SK-N-SH (cell line): ENCODE measurements around the gene CCDC91. TPM values are rescaled to one million over a fixed set of nuclear protein-coding genes. Genes with fewer than 3 reads are reported as not detected.
A peak's percentile ranks its signal among the peaks of the same experiment; 100 is the strongest.

Source experiments
- CTCF ChIA-PET: fragments of 300-600, 350-600 bp; formaldehyde crosslinking; extraction: SDS; loops from one replicate; lab custom pipeline; 2021; lab: Yijun Ruan, JAX
- POLR2A ChIA-PET: fragments of 350-600 bp; sonication (Branson Sonifier 250); formaldehyde crosslinking; extraction: SDS; loops from one replicate; lab custom pipeline; 2020; ENCODE audit warnings: antibody characterized with exemption, inconsistent platforms; lab: Yijun Ruan, JAX
- DNase-seq: peaks from one replicate; pipeline ENCODE4 v3.0.0; 2012
- H2AFZ ChIP-seq: fragments of 200-600 bp; sonication (generic); 2 replicates; pipeline ENCODE4 v1.8.1; 2016; ENCODE audit warnings: antibody characterized with exemption, mild to moderate bottlenecking, low read depth
- H3F3A ChIP-seq: fragments of 200-600 bp; sonication (generic); replicated peaks from 2 replicates; pipeline ENCODE3; 2016; ENCODE audit warnings: antibody characterized with exemption, mild to moderate bottlenecking; ENCODE audit not compliant: insufficient read depth
- H3K27ac ChIP-seq, 2 experiments: fragments of 200-500 bp in 1 of 2; fragments of 200-600 bp in 1 of 2; sonication (Bioruptor generic) in 1 of 2; sonication (generic), shearing (Covaris generic) in 1 of 2; 2 replicates each; pipeline versions ENCODE4 v1.5.1 to v1.6.1; 2014 to 2016; ENCODE audit warnings: low read depth in 2 of 2, inconsistent platforms in 1 of 2, low read length in 1 of 2, mild to moderate bottlenecking in 1 of 2, mixed read lengths in 1 of 2
- H3K27me3 ChIP-seq: fragments of 200-600 bp; sonication (generic), shearing (Covaris generic); 2 replicates; pipeline ENCODE4 v1.6.1; 2016; ENCODE audit warnings: mixed run types; ENCODE audit not compliant: insufficient read depth
- H3K36me3 ChIP-seq, 2 experiments: fragments of 200-500 bp in 1 of 2; fragments of 200-600 bp in 1 of 2; sonication (Bioruptor generic) in 1 of 2; sonication (generic) in 1 of 2; replicated peaks in 1 of 2; 2 replicates each; pipeline versions ENCODE3 to v1.5.1; 2014 to 2016; ENCODE audit warnings: low read length in 1 of 2, mild to moderate bottlenecking in 1 of 2; ENCODE audit not compliant: insufficient read depth in 2 of 2, control insufficient read depth in 1 of 2
- H3K4me1 ChIP-seq, 2 experiments: fragments of 200-500 bp in 1 of 2; fragments of 200-600 bp in 1 of 2; sonication (Bioruptor generic) in 1 of 2; sonication (generic), shearing (Covaris generic) in 1 of 2; 2 replicates each; pipeline versions ENCODE4 v1.5.1 to v1.6.1; 2014 to 2016; ENCODE audit warnings: low read depth in 1 of 2, low read length in 1 of 2, mixed run types in 1 of 2; ENCODE audit not compliant: insufficient read depth in 2 of 2, control insufficient read depth in 1 of 2
- H3K4me2 ChIP-seq: fragments of 200-600 bp; sonication (generic), shearing (Covaris generic); 2 replicates; pipeline ENCODE4 v1.6.1; 2017; ENCODE audit warnings: mixed run types
- H3K4me3 ChIP-seq, 2 experiments: fragments of 200-500 bp in 1 of 2; fragments of 200-600 bp in 1 of 2; sonication (Bioruptor generic) in 1 of 2; sonication (generic), shearing (Covaris generic) in 1 of 2; 2 replicates each; pipeline versions ENCODE4 v1.5.1 to v1.8.1; 2014 to 2016; ENCODE audit warnings: low read depth in 2 of 2, inconsistent platforms in 1 of 2, low read length in 1 of 2, mild to moderate bottlenecking in 1 of 2, mixed read lengths in 1 of 2, moderate library complexity in 1 of 2
- H3K79me2 ChIP-seq: fragments of 200-600 bp; sonication (generic); 2 replicates; pipeline ENCODE4 v1.8.1; 2017; ENCODE audit warnings: mild to moderate bottlenecking; ENCODE audit not compliant: insufficient read depth
- H3K9ac ChIP-seq: fragments of 200-600 bp; sonication (generic); 2 replicates; pipeline ENCODE4 v1.6.1; 2017; ENCODE audit warnings: mixed run types
- H3K9me2 ChIP-seq: fragments of 200-600 bp; sonication (generic); 2 replicates; pipeline ENCODE4 v1.6.1; 2017; ENCODE audit warnings: mixed run types
- H3K9me3 ChIP-seq: fragments of 200-600 bp; sonication (generic); 2 replicates; pipeline ENCODE4 v1.6.1; 2017; ENCODE audit warnings: mixed run types, mild to moderate bottlenecking, moderate library complexity
- H4K20me1 ChIP-seq: fragments of 200-600 bp; sonication (generic); 2 replicates; pipeline ENCODE4 v1.6.1; 2017; ENCODE audit warnings: mild to moderate bottlenecking, mixed run types; ENCODE audit not compliant: insufficient read depth
- CHD2 ChIP-seq: fragments of 150-350 bp; IDR thresholded peaks from 2 replicates; pipeline ENCODE4 v1.6.1; 2018; ENCODE audit warnings: low read length; ENCODE audit not compliant: partially characterized antibody
- CTCF ChIP-seq: fragments of 200-600 bp; sonication (generic); IDR thresholded peaks from 2 replicates; pipeline ENCODE4 v1.6.1; 2017; ENCODE audit warnings: antibody characterized with exemption, mild to moderate bottlenecking, moderate library complexity
- ELF1 ChIP-seq: IDR thresholded peaks from 2 replicates; pipeline ENCODE4 v1.4.0; 2012
- EP300 ChIP-seq, 2 experiments: IDR thresholded peaks; 2 replicates each; pipeline versions ENCODE4 v1.4.0 to v1.6.1; 2012; ENCODE audit warnings: borderline replicate concordance in 1 of 2, low read depth in 1 of 2, low read length in 1 of 2
- EZH2phosphoT487 ChIP-seq: fragments of 200-600 bp; sonication (generic); IDR thresholded peaks from 2 replicates; pipeline ENCODE4 v1.6.1; 2017; ENCODE audit warnings: low read depth, mixed run types, mild to moderate bottlenecking, antibody characterized with exemption, moderate library complexity, borderline replicate concordance
- FOSL2 ChIP-seq: IDR thresholded peaks from 2 replicates; pipeline ENCODE4 v1.4.0; 2012; ENCODE audit warnings: low read depth, mild to moderate bottlenecking, moderate library complexity, borderline replicate concordance
- FOXJ3 ChIP-seq: sonication (generic); formaldehyde crosslinking; IDR thresholded peaks from 2 replicates; pipeline ENCODE4 v1.5.1; 2020; ENCODE audit warnings: mild to moderate bottlenecking, missing genetic modification reagents
- FOXM1 ChIP-seq: IDR thresholded peaks from 2 replicates; pipeline ENCODE4 v1.4.0; 2012; ENCODE audit warnings: low read depth, mild to moderate bottlenecking
- MAX ChIP-seq: IDR thresholded peaks from 2 replicates; pipeline ENCODE4 v1.4.0; 2012; ENCODE audit warnings: low read depth
- MEF2A ChIP-seq: IDR thresholded peaks from 2 replicates; pipeline ENCODE4 v1.4.0; 2012; ENCODE audit warnings: low read depth, borderline replicate concordance
- MXI1 ChIP-seq: IDR thresholded peaks from 2 replicates; pipeline ENCODE4 v1.6.1; 2012; ENCODE audit warnings: mild to moderate bottlenecking, low read depth, low read length, improper control_type of control experiment
- NFIC ChIP-seq: IDR thresholded peaks from 2 replicates; pipeline ENCODE4 v1.4.0; 2012; ENCODE audit warnings: borderline replicate concordance
- NRF1 ChIP-seq: IDR thresholded peaks from 2 replicates; pipeline ENCODE4 v1.6.1; 2012; ENCODE audit warnings: low read depth, mild to moderate bottlenecking, low read length
- POLR2AphosphoS5 ChIP-seq: IDR thresholded peaks from 2 replicates; pipeline ENCODE4 v1.6.1; 2012; ENCODE audit warnings: low read depth, low read length
- RCOR1 ChIP-seq: fragments of 150-350 bp; IDR thresholded peaks from 2 replicates; pipeline ENCODE4 v1.6.1; 2017; ENCODE audit warnings: antibody characterized with exemption, low read length
- REST ChIP-seq: IDR thresholded peaks from 2 replicates; pipeline ENCODE4 v1.6.1; 2012; ENCODE audit warnings: mild to moderate bottlenecking, low read depth, low read length, moderate library complexity
- RFX5 ChIP-seq: IDR thresholded peaks from 2 replicates; pipeline ENCODE4 v1.6.1; 2012; ENCODE audit warnings: mild to moderate bottlenecking, improper control_type of control experiment, low read length
- SMC3 ChIP-seq: IDR thresholded peaks from 2 replicates; pipeline ENCODE4 v1.6.1; 2012; ENCODE audit warnings: low read depth, low read length, improper control_type of control experiment
- TCF12 ChIP-seq: IDR thresholded peaks from 2 replicates; pipeline ENCODE4 v1.4.0; 2012
- USF1 ChIP-seq: IDR thresholded peaks from 2 replicates; pipeline ENCODE4 v1.4.0; 2012; ENCODE audit warnings: low read depth, borderline replicate concordance
- WGBS: methylation state at CpG from one replicate; pipeline ENCODE4 v1.1.6; 2017; ENCODE audit warnings: low lambda C conversion rate; 5-methylcytosine and 5-hydroxymethylcytosine counted together
- polyA plus RNA-seq, 3 experiments: library from polyadenylated mRNA; depleted of rRNA; stranded (reverse); fragments of >200 nt; gene quantifications; 2 replicates each; pipeline ENCODE4 v1.2.3, GENCODE V29; 2012

The CCDC91 gene
- polyA plus RNA-seq, 1 of the 3 experiments (the other 2 are of a cell fraction), result 13.0 TPM

- TF ChIP-seq EZH2phosphoT487 (no peak), RFX5 (no peak), FOSL2 (peak; percentile 68; the same call in 1 of the 2 replicates), POLR2AphosphoS5 (no peak), FOXJ3 (CRISPR knock-in tag) (no peak), MEF2A (no peak), MAX (peak; percentile 92), NFIC (peak; percentile 22; the same call in 1 of the 2 replicates), USF1 (no peak)
These were observed 377.9 kb downstream of the CCDC91 start (continued) for GRCh38 chr12:28568118-28568517.

GRCh38 chr12:28568704-28569103 lies 378.4 kb downstream of the CCDC91 start:
- no peaks in the 10 kb centered on the region for H3F3A ChIP-seq
- ChIA-PET CTCF (no interaction called here), POLR2A (no interaction called here)
- H4K20me1 ChIP-seq, result no peaks in the 10 kb centered on the region
- H3K36me3 ChIP-seq, result no peaks in the 10 kb centered on the region
- DNase-seq, result peak; percentile 32
- peak overlapping the region in 1 of 2 experiments; percentile 77; a peak in 2 of 4 replicates for H3K27ac ChIP-seq
- H3K9ac ChIP-seq, result no peak overlapping the region
- TF ChIP-seq ELF1 (no peak), CHD2 (peak; percentile 15), TCF12 (no peak), MXI1 (peak; percentile 31; the same call in 1 of the 2 replicates), MEF2A (no peak), EP300 (IDR thresholded peaks at IDR 0.05; ENCODE audit: borderline replicate concordance in 1 of 2, low read depth in 1 of 2, low read length in 1 of 2) (peak in 1 of 2 experiments; percentile 67; a peak in 1 of 4 replicates), RCOR1 (peak; percentile 85)
- 69% methylated on average over 6 of the region's 6 CpGs for WGBS
- no peaks in the 10 kb centered on the region for H3K79me2 ChIP-seq
- no peaks in the 10 kb centered on the region for H3K9me2 ChIP-seq
- no peaks in the 10 kb centered on the region for H3K27me3 ChIP-seq
- H2AFZ ChIP-seq, result no peak overlapping the region
- H3K4me2 ChIP-seq, result no peak overlapping the region
- no peaks in the 10 kb centered on the region for H3K9me3 ChIP-seq
- H3K4me1 ChIP-seq, result peaks cover 0 to 19% of the 10 kb centered on the region in 2 experiments; a peak in 3 of 4 replicates
- H3K4me3 ChIP-seq, result no peak overlapping the region

- no peak overlapping the region for H3K9ac ChIP-seq
- 88% methylated on average over 3 of the region's 3 CpGs for WGBS
- no peak for TF ChIP-seq NRF1
- no peak for TF ChIP-seq FOSL2
- no peak for TF ChIP-seq CTCF
- TF ChIP-seq SMC3, result no peak
- TF ChIP-seq FOXJ3 (CRISPR knock-in tag), result no peak
- TF ChIP-seq EZH2phosphoT487, result no peak
- TF ChIP-seq FOXM1, result no peak
- TF ChIP-seq MXI1, result no peak
- TF ChIP-seq RFX5, result no peak
- no peak for TF ChIP-seq REST
These were observed 379.6 kb downstream of the CCDC91 start for GRCh38 chr12:28569698-28570411.

More at GRCh38 chr12:28569698-28570411, 379.6 kb downstream of the CCDC91 start:
- H3K4me2 ChIP-seq, result no peak overlapping the region
- H4K20me1 ChIP-seq, result no peaks in the 10 kb centered on the region
- H3K27ac ChIP-seq, result peak overlapping the region in 1 of 2 experiments; percentile 22; a peak in 1 of 4 replicates
- no peaks in the 10 kb centered on the region for H3K36me3 ChIP-seq
- H3K79me2 ChIP-seq, result no peaks in the 10 kb centered on the region
- H3K9me3 ChIP-seq, result no peaks in the 10 kb centered on the region
- ChIA-PET POLR2A (interaction anchor here (1.0 kb wide), 1 partner anchor 25 kb away, joined by 3 read pairs; no protein-coding TSS in a partner anchor), CTCF (no interaction called here)
- no peak overlapping the region for H2AFZ ChIP-seq
- no peak overlapping the region for H3K4me3 ChIP-seq
- no peak for DNase-seq
- no peaks in the 10 kb centered on the region for H3K9me2 ChIP-seq
- no peaks in the 10 kb centered on the region for H3F3A ChIP-seq
- peaks cover 0 to 19% of the 10 kb centered on the region in 2 experiments; a peak in 3 of 4 replicates for H3K4me1 ChIP-seq
- H3K27me3 ChIP-seq, result no peaks in the 10 kb centered on the region
